HCT116 (cell line): ENCODE results near the gene CLK3. TPM values are rescaled to one million over a fixed set of nuclear protein-coding genes. Genes with fewer than 3 reads are reported as not detected.
A peak's percentile ranks its signal among the peaks of the same experiment; 100 is the strongest.

Source experiments
- ATAC-seq: fragments of 200-7000 bp; cut with Tn5 transposase; 2 replicates; pipeline ENCODE4 v1.9.1; 2020; ENCODE audit warnings: mild to moderate bottlenecking, moderate library complexity
- BruUV-seq: library from RNA; stranded (reverse); fragments of 400-500 nt; replicated peaks from 2 replicates; lab custom pipeline; 2021; lab: Mats Ljungman, UMichigan
- CTCF ChIA-PET: fragments of 300-600 bp; sonication (Branson Sonifier 250); formaldehyde crosslinking; loops from one replicate; lab custom pipeline; 2021; ENCODE audit warnings: antibody characterized with exemption; lab: Charles Lee
- POLR2A ChIA-PET: fragments of 300-600, 350-600 bp; sonication (Branson Sonifier 250); formaldehyde crosslinking; loops from one replicate; lab custom pipeline; 2021; ENCODE audit warnings: antibody characterized with exemption; lab: Charles Lee
- RAD21 ChIA-PET, 2 experiments: fragments of 300-600 bp; sonication (Branson Sonifier 250); formaldehyde crosslinking; loops; one replicate each; lab custom pipeline; 2023; ENCODE audit warnings: low total read pairs in 2 of 2; ENCODE audit not compliant: uncharacterized antibody in 2 of 2, unreplicated experiment in 2 of 2, low non-redundant PET in 1 of 2; lab: Charles Lee
- DNase-seq: peaks from one replicate; pipeline ENCODE4 v3.0.0-alpha.2; 2010; ENCODE audit warnings: low read depth, low spot score
- H2AFZ ChIP-seq: fragments of 200-600 bp; shearing (Covaris generic), sonication (generic); 2 replicates; pipeline ENCODE4 v1.6.1; 2017; ENCODE audit warnings: low read depth, mixed run types, mixed read lengths, antibody characterized with exemption, low read length; ENCODE audit not compliant: poor library complexity, severe bottlenecking
- H3K27ac ChIP-seq: 2 replicates; pipeline ENCODE4 v1.5.1; 2012; ENCODE audit warnings: low read depth, low read length
- H3K27me3 ChIP-seq: fragments of 200-600 bp; sonication (generic); 2 replicates; pipeline ENCODE4 v1.6.1; 2016; ENCODE audit warnings: mixed run types, low read length, mixed read lengths; ENCODE audit not compliant: insufficient read depth
- H3K36me3 ChIP-seq, 2 experiments: fragments of 200-500 bp in 1 of 2; fragments of 200-600 bp in 1 of 2; sonication (Bioruptor generic) in 1 of 2; sonication (generic) in 1 of 2; 2 replicates each; pipeline versions ENCODE4 v1.5.1 to v1.6.1; 2014 to 2016; ENCODE audit warnings: low read length in 2 of 2, inconsistent platforms in 1 of 2, mixed read lengths in 1 of 2, mixed run types in 1 of 2; ENCODE audit not compliant: insufficient read depth in 2 of 2, control insufficient read depth in 1 of 2
- H3K4me1 ChIP-seq, 2 experiments: fragments of 200-600 bp in 1 of 2; sonication (generic) in 1 of 2; 2 replicates each; pipeline versions ENCODE4 v1.5.1 to v1.6.1; 2012 to 2017; ENCODE audit warnings: low read length in 2 of 2, inconsistent platforms in 1 of 2, mild to moderate bottlenecking in 1 of 2, mixed read lengths in 1 of 2, mixed run types in 1 of 2, moderate library complexity in 1 of 2; ENCODE audit not compliant: insufficient read depth in 2 of 2, control insufficient read depth in 1 of 2
- H3K4me2 ChIP-seq: fragments of 200-600 bp; sonication (generic); 2 replicates; pipeline ENCODE4 v1.6.1; 2017; ENCODE audit warnings: mixed run types, low read length, mixed read lengths
- H3K4me3 ChIP-seq, 2 experiments: fragments of 200-600 bp in 1 of 2; sonication (generic) in 1 of 2; replicated peaks in 1 of 2; 2 replicates each; pipeline ENCODE4 v1.5.1; 2011 to 2016; ENCODE audit warnings: low read length in 2 of 2, control low read depth in 1 of 2, low read depth in 1 of 2, mild to moderate bottlenecking in 1 of 2, mixed read lengths in 1 of 2, mixed run types in 1 of 2
- H3K79me2 ChIP-seq: fragments of 200-600 bp; sonication (generic); 2 replicates; pipeline ENCODE4 v1.6.1; 2017; ENCODE audit warnings: mild to moderate bottlenecking, mixed run types, low read length, moderate library complexity, mixed read lengths; ENCODE audit not compliant: insufficient read depth
- H3K9ac ChIP-seq: fragments of 200-600 bp; sonication (generic); 2 replicates; pipeline ENCODE4 v1.6.1; 2016; ENCODE audit warnings: low read length, mixed read lengths
- H3K9me2 ChIP-seq: fragments of 200-600 bp; sonication (generic), shearing (Covaris generic); 2 replicates; pipeline ENCODE4 v1.6.1; 2017; ENCODE audit warnings: mixed run types, mild to moderate bottlenecking, moderate library complexity; ENCODE audit not compliant: insufficient read depth
- H3K9me3 ChIP-seq, 2 experiments: fragments of 200-500 bp in 1 of 2; fragments of 200-600 bp in 1 of 2; sonication (Bioruptor generic) in 1 of 2; sonication (generic) in 1 of 2; 2 replicates each; pipeline ENCODE4 v1.6.1; 2014 to 2017; ENCODE audit warnings: low read length in 2 of 2, mixed read lengths in 2 of 2, inconsistent platforms in 1 of 2, low read depth in 1 of 2, mild to moderate bottlenecking in 1 of 2, mixed run types in 1 of 2, moderate library complexity in 1 of 2; ENCODE audit not compliant: control insufficient read depth in 1 of 2, insufficient read depth in 1 of 2
- H4K20me1 ChIP-seq: fragments of 200-600 bp; sonication (generic), shearing (Covaris generic); 2 replicates; pipeline ENCODE4 v1.6.1; 2017; ENCODE audit warnings: mixed run types, mild to moderate bottlenecking, moderate library complexity; ENCODE audit not compliant: insufficient read depth
- POLR2AphosphoS5 ChIP-seq: IDR thresholded peaks from 2 replicates; pipeline ENCODE4 v1.6.1; 2011; ENCODE audit warnings: mild to moderate bottlenecking, low read depth, low read length, moderate library complexity
- ZFX ChIP-seq: fragments of 450-650 bp; IDR thresholded peaks from 2 replicates; pipeline ENCODE4 v1.6.1; 2017
- intact Hi-C: fragments of 100-400 bp; cut with micrococcal nuclease; formaldehyde crosslinking; loops from 2 replicates; pipeline ENCODE4 v1.10.0; 2022
- total RNA-seq: library from RNA; stranded (reverse); gene quantifications from one replicate; pipeline ENCODE4 v1.2.1, GENCODE V29; 2021; ENCODE audit not compliant: unreplicated experiment
- TF ChIP-seq, protein P1 (sequence below): IDR thresholded peaks from 2 replicates; pipeline ENCODE4 v1.6.1; 2012

The CLK3 gene
- total RNA-seq, 1 experiment from 2014 or later = 79.3 TPM

DNA sequence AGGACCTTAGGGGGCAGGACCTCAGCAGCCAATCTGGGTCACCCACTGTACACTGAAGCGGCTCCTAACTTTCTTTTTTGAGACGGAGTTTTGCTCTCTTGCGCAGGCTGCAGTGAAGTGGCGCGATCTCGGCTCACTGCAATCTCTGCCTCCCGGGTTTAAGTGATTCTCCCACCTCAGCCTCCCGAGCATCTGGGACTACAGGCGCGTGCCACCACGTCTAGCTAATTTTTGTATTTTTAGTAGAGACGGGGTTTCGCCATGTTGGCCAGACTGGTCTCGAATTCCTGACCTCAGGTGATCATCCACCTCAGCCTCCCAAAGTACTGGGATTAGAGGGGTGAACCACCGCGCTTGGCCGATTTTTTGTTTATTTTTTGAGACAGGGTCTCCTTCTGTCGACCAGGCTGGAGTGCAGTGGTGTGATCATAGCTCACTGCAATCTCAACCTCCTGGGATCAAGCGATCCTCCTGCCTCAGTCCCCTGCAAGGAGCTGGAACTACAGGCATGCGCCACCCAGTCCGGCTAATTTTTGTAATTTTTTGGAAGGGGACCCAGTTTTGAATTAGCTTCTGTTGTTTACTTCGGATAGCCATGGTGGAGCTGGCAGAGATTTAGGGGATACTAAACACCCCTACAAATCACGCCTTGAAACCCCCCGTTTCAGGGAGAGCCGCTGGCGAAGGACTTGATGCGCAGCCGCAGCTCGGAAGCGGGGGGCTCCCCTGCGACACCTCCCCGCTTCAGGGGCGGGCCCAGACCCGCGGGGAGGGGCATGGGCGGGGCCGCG, 1.5 kb upstream of the CLK3 start:
- H2AFZ ChIP-seq = peak overlapping the region; percentile 11
- no peaks in the 10 kb centered on the region for H3K27me3 ChIP-seq
- POLR2A ChIA-PET = no interaction called here

GRCh38 chr15:74614744-74615507, 710 bp upstream of the CLK3 start:
- peak overlapping the region; percentile 90 for H3K27ac ChIP-seq

More for the DNA sequence above, 1.5 kb upstream of the CLK3 start:
- H3K4me2 ChIP-seq = peak overlapping the region; percentile 92
- intact Hi-C loops = loop anchor here (1.0 to 2.0 kb wide), 2 partner anchors 73 to 153 kb away; partner anchors contain the start of genes ARID3B and UBL7
- H3K9me3 ChIP-seq = no peaks in the 10 kb centered on the region
- peaks cover 9 to 27% of the 10 kb centered on the region in 2 experiments; a peak in 3 of 4 replicates for H3K4me1 ChIP-seq
- ATAC-seq = no peak
- TSS peak; percentile 33 for BruUV-seq
- H3K27ac ChIP-seq = peak overlapping the region; percentile 13; the same call in 1 of the 2 replicates
- peak overlapping the region; percentile 99 for H3K9ac ChIP-seq
- H3K79me2 ChIP-seq = peaks cover 35% of the 10 kb centered on the region
- TF ChIP-seq ZFX = no peak
- TF ChIP-seq, all 23 proteins: peak for 0
- Histone ChIP-seq H3K9me2 (no peaks in the 10 kb centered on the region), H3K36me3 (no peaks in the 10 kb centered on the region), H3K4me3 (peak overlapping the region; percentile 99), H4K20me1 (no peaks in the 10 kb centered on the region)
- CTCF ChIA-PET = interaction anchor here (0.8 to 1.2 kb wide), 2 partner anchors 112 to 239 kb away, joined by 3 to 4 read pairs; no protein-coding TSS in a partner anchor
- DNase-seq = no peak
- RAD21 ChIA-PET = interaction anchor here in 1 of 2 experiments (0.7 kb wide), 1 partner anchor 68 kb away, joined by 3 read pairs; no protein-coding TSS in a partner anchor

More at GRCh38 chr15:74614744-74615507, 710 bp upstream of the CLK3 start:
- no peaks in the 10 kb centered on the region for H3K27me3 ChIP-seq
- POLR2A ChIA-PET = interaction anchor here (0.9 kb wide), 1 partner anchor 74 kb away, joined by 4 read pairs; the partner anchor contains the start of gene ARID3B
- H3K4me1 ChIP-seq = peaks cover 9 to 27% of the 10 kb centered on the region in 2 experiments; a peak in 3 of 4 replicates
- no peak overlapping the region for H2AFZ ChIP-seq
- H3K36me3 ChIP-seq = peaks cover 0 to 7% of the 10 kb centered on the region in 2 experiments; a peak in 2 of 4 replicates
- intact Hi-C loops = loop anchor here (1.0 to 2.0 kb wide), 2 partner anchors 74 to 154 kb away; partner anchors contain the start of genes ARID3B and UBL7
- BruUV-seq = TSS peak; percentile 79
- peak overlapping the region; percentile 92 for H3K4me2 ChIP-seq
- H4K20me1 ChIP-seq = no peaks in the 10 kb centered on the region
- RAD21 ChIA-PET = no interaction called here
- H3K4me3 ChIP-seq = peak overlapping the region; percentile 99
- peak; percentile 64 for ATAC-seq
- CTCF ChIA-PET = interaction anchor here (0.8 to 1.2 kb wide), 2 partner anchors 113 to 240 kb away, joined by 3 to 4 read pairs; no protein-coding TSS in a partner anchor
- DNase-seq = no peak
- H3K9ac ChIP-seq = peak overlapping the region; percentile 99
- peak; percentile 55 for TF ChIP-seq POLR2AphosphoS5
- TF ChIP-seq, protein P1, sequence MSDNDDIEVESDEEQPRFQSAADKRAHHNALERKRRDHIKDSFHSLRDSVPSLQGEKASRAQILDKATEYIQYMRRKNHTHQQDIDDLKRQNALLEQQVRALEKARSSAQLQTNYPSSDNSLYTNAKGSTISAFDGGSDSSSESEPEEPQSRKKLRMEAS = no peak
- TF ChIP-seq, all 23 proteins: peak for 1
- Histone ChIP-seq H3K9me3 (no peaks in the 10 kb centered on the region), H3K79me2 (peaks cover 43% of the 10 kb centered on the region), H3K9me2 (no peaks in the 10 kb centered on the region)
